Measurements from ENCODE around the gene AGMAT.

- TF ChIP-seq TSHZ2 (CRISPR knock-in tag; IDR thresholded peaks at IDR 0.05) = no peak
- TF ChIP-seq ZFP30 (CRISPR knock-in tag; IDR thresholded peaks at IDR 0.05) = no peak
- TF ChIP-seq RARB (CRISPR knock-in tag; IDR thresholded peaks at IDR 0.05) = no peak
- no peak for TF ChIP-seq TCF4 (CRISPR knock-in tag; IDR thresholded peaks at IDR 0.05; ENCODE audit: borderline replicate concordance)
- TF ChIP-seq ISL1 (CRISPR knock-in tag; IDR thresholded peaks at IDR 0.05) = no peak
Observed at GRCh38 chr1:15618655-15619525, 34.0 kb upstream of the AGMAT start.

Measured in SK-N-SH treated with all-trans-retinoic acid at 6 μM for 48 hours (cell line).